COLO668 (cell line): ENCODE measurements around the gene PCGF3.
"Not testable (repeated sequence)": the region's sequence is repeated elsewhere in the genome, so short reads cannot be mapped to it uniquely, and the experiment has no call there.

ENCODE experiments used
- DNase-seq: peaks from one replicate; lab custom pipeline; 2025; ENCODE audit not compliant: unreplicated experiment; lab: John Stamatoyannopoulos, UW

The PCGF3 gene

GRCh38 chr4:740011-740410, 34.4 kb downstream of the PCGF3 start:
- no peak for DNase-seq

DNA sequence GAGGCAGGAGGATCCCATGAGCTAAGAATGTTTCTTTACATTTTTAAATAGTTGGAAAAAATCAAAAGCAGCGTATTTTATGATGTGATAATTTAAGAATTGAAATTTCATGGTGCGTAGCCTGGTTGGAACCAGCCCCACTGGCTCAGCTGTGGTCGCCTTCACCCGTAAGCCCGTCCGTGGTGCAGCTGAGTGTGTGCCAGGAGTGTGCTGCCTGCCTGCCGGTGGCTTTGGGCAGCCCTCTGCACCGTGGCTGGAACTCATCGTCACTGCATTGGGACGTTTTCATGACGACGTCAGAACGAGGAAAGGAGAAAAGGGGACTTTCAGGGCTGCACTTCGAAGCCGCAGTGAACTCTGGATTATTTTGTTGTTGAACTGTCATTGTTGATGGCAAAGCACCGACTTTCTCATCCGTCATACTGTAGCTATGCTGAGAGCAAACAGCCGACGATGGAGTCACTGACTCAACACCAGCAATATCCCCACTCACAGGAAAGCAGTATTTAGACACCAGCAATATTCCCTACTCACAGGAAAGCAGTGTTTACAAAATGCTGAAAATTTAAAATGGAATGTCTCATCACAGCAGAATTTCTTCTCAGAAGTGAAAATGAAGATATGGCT, 35.1 kb downstream of the PCGF3 start:
- no peak for DNase-seq

DNA sequence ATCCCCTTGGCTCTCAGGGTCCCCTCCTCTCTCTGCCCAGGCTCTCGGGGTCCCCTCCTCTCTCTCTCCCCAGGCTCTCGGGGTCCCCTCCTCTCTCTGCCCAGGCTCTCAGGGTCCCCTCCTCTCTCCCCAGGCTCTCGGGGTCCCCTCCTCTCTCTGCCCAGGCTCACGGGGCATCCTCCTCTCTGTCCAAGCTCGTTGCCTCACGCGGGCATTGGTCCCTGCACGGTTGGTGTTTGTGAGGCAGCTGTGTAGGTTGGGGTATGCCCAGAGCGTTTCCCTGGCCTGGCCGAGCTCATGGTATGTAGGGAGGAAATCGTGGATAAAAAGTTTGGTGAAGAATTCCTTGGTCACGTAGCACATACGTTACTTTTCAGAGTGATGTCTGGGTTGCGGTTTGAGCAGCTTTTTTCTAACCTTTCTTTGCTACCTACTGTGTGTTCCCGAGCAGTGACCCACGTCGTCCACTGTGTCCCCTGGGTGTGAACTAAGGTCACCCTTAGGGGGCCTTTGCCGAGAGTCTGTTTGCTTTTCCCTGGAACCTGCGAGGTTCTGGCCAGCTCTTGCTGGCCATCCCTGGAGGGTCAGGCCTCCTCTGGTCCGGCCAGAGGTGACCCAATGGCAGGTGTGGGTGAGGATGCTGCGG, 36.6 kb downstream of the PCGF3 start:
- DNase-seq, result no peak

- DNase-seq, result peak; percentile 64
Observed at GRCh38 chr4:742742-743311, 37.2 kb downstream of the PCGF3 start.

DNA sequence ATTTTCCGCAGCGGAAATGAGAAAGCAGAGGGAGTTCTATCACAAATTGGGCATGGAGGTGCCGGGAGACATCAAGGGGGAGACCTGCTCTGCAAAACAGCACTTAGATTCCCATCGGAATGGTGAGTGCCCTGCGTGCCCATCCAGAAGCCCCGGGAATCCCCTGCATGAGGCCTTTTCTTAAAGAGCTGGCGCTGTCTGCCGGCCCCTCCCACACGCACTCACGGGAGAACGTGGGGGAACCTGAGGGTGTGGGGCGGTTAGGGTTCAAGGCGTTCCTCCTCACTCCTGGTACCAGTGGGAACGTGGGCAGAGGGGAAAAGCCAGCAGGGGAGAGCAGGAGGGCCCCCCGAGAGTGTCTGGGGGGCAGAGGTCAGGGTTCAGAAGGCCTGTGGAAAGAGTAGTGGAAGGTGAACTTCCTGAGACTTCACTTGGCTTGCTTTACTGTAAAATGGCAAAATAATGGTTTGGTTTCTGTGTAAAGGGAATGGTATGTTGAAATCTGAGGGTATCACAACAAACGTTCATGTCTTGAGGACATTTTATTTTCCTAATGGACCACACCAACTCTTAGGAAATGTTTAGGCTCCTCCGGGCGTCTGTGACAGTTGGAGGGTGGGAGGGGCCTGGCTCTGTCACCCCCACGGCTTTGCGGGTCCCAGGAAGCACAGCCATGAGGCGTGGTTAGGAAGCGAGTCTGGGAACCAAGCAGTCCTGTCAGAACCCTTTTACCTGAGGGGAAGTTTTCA, 38.0 kb downstream of the PCGF3 start:
- DNase-seq, result no peak

GRCh38 chr4:744212-744841, 38.7 kb downstream of the PCGF3 start:
- no peak for DNase-seq

GRCh38 chr4:747546-748170, 42.0 kb downstream of the PCGF3 start:
- no peak for DNase-seq

- no peak for DNase-seq
Observed at GRCh38 chr4:748461-748860, 42.8 kb downstream of the PCGF3 start.

DNA sequence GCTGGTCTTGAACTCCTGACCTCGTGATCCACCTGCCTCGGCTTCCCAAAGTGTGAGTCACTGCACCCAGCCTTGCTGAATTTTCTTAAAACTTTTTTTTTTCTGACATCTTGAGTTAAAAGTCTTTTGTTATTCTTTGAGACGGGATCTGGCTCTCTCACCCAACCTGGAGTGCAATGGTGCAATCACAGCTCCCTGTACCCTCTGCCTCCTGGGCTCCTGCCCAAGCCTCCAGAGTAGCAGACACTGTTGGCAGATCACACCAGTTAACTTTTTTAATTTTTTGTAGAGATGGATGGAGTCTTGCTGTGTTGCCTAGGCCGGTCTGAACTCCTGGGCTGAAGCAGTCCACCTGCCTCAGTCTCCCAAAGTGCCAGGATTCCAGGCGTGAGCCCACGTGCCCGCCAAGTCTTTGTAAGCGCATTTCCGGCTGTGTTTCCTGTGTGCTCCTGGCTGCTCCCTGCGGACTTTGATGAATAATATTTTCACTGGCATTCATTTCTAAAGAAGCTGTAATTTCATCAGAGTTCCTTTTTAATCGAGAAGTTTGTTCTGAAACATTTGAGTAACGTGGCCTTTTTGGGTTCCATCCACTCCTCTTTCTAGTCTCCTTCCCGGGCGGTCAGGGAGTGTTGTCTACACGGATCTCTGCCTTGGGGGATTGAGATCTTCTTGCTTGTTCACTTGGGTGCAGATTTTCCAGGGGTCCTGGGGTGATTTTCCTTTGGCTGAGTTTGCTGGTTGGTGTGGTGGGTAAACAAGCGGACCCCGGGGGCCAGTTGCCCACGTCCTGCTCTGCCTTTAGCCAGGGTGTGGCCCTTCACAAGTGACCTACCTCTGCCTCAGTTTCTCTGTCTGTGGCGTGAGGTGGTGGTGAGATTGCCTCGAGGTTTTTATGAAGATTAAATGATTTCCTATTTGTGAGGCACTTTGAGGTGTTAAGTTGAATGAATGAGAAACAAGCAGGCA, 44.4 kb downstream of the PCGF3 start:
- no peak for DNase-seq

DNA sequence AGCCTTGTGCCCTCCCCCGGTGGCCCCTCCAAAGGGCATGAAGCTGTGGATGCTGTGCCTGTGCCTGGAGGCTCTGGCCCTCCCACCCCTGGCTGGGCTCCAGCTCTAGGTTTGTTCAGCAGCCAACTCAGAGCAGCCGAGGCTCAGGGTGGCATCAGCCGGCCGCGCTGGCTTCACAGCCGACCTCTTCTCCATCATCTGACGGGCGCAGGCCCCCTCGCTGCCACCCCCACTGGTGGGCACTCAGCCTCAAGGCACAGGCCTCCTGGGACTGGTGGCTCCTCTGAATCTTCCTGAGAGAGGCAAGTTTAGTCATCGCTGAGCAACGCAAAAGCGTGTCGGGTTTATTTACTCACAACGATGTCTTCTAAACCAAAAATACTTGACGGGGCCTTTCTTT, 46.0 kb downstream of the PCGF3 start:
- no peak for DNase-seq

DNA sequence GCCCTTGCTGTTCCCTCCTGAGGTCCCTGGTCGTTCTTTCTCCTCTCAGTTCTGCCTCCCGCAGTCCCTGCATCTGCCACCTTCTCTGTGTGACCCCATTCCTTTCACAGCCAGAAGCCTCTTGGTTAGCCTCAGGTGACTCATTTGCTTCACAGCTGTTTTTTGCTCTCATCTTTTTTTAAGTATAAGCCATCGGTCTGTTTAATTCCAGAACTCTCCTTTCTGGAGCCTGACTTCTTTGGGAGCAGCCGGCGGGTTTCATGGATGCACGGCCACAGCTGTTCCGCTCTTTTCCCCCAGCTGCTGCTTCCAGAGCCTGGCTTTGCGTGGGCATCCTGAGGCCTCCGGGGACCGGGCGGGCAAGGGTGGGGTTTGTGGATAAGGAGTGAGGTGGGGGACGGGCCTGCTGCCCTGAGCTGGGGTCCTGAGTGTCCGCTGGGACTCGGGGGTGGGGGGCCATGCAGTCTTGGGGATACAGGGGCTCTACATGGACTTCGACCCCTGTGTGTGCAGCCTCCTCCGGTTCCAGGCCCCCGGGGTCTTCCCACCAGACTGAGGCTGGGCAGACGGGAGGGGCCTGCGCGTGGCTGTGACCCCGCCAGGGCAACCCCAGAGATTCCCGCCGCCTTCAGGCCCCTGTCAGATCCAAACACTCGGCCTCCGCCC, 46.7 kb downstream of the PCGF3 start:
- no peak for DNase-seq

DNA sequence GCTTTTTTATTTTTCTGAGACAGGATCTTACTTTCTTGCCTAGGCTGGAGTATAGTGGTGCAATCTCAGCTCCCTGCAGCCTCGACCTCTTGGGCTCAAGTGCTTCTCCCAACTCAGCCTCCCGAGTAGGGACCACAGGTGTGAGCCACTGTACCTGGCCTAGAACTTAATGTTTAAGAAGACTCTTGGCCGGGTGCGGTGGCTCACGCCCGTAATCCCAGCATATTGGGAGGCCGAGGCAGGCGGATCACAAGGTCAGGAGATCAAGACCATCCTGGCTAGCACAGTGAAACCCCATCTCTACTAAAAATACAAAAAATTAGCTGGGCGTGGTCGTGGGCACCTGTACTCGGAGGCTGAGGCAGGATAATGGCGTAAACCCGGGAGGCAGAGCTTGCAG, 47.6 kb downstream of the PCGF3 start:
- DNase-seq, result not testable (repeated sequence)

DNA sequence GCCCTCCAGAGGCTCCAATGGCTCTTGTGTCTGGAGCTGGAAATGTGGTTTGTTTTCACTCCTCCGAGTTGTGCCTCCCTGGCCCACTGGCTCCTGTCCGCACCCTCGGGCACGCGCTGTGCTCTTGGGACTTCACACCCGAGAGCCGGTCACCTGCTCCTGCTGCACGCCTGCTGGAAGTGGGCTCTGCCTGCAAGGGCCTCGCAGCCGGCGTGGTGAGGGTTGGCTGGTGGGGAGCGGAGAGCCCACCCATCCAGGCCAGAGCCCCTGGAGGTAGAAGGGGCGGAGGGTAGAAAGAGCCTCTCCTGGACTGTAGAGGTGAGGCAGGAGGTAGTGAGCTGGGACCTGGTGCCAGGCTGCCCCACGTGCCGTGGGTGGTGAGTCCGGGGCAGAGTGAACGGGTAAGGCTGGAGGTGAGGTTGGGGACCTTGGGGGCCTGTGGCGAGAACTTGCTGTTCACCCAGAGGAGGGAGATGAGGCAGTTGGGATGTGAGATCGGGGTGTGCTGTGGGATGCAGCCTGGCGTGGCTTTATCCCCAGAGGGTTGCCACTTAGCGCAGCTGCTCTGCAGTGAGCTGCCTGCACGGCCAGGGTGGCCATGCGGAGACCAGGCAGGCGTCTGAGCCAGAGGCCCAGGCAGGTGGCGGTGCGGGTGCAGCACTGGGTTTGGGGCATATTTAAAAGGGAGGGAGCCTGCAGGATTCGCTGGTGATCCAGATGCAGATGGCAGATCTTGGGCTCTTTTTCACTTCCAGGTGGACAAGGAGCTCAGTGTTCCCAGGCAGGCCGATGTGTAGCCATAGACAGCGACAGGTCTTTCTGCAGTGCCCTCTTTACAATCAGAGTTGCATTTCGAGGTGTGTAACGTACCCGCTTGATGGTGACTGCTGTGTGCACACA, 48.8 kb downstream of the PCGF3 start:
- DNase-seq, result no peak

GRCh38 chr4:757111-757510, 51.5 kb downstream of the PCGF3 start:
- DNase-seq, result no peak

DNA sequence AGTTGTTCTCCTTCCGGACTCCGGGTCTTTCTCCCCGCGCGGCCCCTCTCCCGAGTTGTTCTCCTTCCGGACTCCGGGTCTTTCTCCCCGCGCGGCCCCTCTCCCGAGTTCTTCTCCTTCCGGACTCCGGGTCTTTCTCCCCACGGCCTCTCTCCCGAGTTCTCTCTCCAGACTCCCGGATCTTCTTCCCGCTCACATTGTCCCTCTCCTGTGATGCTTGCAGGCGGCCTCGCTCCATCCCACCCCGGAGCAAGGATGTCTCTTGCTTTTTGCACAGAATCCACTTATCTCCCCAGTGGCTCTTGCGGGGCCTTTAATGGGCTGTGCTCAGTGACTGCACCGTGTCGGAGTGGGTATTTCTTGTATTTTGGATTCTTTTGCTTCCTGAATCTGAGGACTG, 54.2 kb downstream of the PCGF3 start:
- DNase-seq, result not testable (repeated sequence)

- DNase-seq, result no peak
Observed at GRCh38 chr4:760616-761015, 55.0 kb downstream of the PCGF3 start.

GRCh38 chr4:761086-761485, 55.5 kb downstream of the PCGF3 start:
- DNase-seq, result no peak

GRCh38 chr4:761739-762138, 56.1 kb downstream of the PCGF3 start:
- no peak for DNase-seq
